Breast epithelium (tissue), 3 donors: ENCODE measurements around the gene FXYD4.

ENCODE experiments used
- POLR2AphosphoS5 ChIP-seq, 3 donors: sonication (generic); formaldehyde crosslinking; IDR thresholded peaks; one replicate each; pipeline ENCODE4 v1.6.1; 2017; ENCODE audit warnings: antibody characterized with exemption in 3 of 3
- TF ChIP-seq, protein P1 (sequence below), 3 donors: fragments of 450-650 bp; IDR thresholded peaks; one replicate each; pipeline ENCODE4 v1.5.1; 2016 to 2017; ENCODE audit warnings: antibody characterized with exemption in 3 of 3, mild to moderate bottlenecking in 3 of 3, moderate library complexity in 3 of 3

- TF ChIP-seq, protein P1, sequence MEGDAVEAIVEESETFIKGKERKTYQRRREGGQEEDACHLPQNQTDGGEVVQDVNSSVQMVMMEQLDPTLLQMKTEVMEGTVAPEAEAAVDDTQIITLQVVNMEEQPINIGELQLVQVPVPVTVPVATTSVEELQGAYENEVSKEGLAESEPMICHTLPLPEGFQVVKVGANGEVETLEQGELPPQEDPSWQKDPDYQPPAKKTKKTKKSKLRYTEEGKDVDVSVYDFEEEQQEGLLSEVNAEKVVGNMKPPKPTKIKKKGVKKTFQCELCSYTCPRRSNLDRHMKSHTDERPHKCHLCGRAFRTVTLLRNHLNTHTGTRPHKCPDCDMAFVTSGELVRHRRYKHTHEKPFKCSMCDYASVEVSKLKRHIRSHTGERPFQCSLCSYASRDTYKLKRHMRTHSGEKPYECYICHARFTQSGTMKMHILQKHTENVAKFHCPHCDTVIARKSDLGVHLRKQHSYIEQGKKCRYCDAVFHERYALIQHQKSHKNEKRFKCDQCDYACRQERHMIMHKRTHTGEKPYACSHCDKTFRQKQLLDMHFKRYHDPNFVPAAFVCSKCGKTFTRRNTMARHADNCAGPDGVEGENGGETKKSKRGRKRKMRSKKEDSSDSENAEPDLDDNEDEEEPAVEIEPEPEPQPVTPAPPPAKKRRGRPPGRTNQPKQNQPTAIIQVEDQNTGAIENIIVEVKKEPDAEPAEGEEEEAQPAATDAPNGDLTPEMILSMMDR (IDR thresholded peaks at IDR 0.05) = no peak
- no peak for TF ChIP-seq POLR2AphosphoS5 (IDR thresholded peaks at IDR 0.05)
These were observed 49.7 kb downstream of the FXYD4 start for GRCh38 chr10:43421201-43421507.
